ENCODE measurements around the gene U2AF2. TPM values are rescaled to one million over a fixed set of nuclear protein-coding genes. Genes with fewer than 3 reads are reported as not detected.
A peak's percentile ranks its signal among the peaks of the same experiment; 100 is the strongest.

The U2AF2 gene
- total RNA-seq, 1 donor from 2014 or later: 275 TPM

DNA sequence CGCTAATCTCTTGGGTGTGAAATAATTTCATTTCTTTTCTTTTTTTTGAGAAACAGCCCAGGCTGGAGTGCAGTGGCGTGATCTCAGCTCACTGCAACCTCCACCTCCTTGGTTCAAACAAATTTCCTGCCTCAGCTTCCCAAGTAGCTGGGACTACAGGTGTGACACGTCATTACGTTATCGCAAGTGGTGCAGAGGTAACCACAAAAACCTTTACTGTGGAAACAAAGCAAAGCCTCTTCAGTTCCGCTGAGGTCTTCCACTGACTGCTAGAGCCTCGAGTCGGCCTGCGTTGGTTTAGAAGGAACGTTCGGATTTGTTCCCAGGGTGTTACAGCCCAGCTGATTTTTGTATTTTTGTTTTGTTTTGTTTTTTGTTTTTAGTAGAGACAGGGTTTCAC is 28.5 kb upstream of the U2AF2 start:
- peaks cover 2% of the 10 kb centered on the region for H3K36me3 Mint-ChIP-seq (ENCODE audit: insufficient read depth)

DNA sequence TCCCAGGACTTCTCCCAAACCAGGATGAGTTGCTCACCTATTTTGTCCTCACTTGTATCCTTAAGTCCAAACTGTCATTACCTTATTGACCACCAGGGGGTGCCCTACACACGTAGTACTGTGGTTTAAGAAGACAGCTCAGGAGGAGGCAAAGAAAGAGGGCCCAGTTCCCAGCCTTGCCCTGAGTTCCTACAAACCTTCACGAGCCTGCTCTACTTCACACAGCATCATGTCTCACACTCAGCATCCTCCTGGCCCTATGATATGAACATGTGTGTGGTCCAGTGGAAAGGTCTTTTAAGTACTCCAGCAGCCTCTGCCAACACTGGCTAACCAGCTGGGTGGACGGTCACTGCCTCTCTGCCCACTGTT is 22.4 kb upstream of the U2AF2 start:
- Mint-ChIP-seq H3K36me3 (ENCODE audit: insufficient read depth) (no peaks in the 10 kb centered on the region), H3K4me1 (ENCODE audit: low read depth) (peaks cover 20% of the 10 kb centered on the region), H3K27ac (peak overlapping the region; percentile 11), H3K27me3 (no peaks in the 10 kb centered on the region), H3K4me3 (ENCODE audit: low read depth) (no peak overlapping the region), H3K9me3 (ENCODE audit: low read depth) (no peaks in the 10 kb centered on the region)
- TF ChIP-seq, protein P1, sequence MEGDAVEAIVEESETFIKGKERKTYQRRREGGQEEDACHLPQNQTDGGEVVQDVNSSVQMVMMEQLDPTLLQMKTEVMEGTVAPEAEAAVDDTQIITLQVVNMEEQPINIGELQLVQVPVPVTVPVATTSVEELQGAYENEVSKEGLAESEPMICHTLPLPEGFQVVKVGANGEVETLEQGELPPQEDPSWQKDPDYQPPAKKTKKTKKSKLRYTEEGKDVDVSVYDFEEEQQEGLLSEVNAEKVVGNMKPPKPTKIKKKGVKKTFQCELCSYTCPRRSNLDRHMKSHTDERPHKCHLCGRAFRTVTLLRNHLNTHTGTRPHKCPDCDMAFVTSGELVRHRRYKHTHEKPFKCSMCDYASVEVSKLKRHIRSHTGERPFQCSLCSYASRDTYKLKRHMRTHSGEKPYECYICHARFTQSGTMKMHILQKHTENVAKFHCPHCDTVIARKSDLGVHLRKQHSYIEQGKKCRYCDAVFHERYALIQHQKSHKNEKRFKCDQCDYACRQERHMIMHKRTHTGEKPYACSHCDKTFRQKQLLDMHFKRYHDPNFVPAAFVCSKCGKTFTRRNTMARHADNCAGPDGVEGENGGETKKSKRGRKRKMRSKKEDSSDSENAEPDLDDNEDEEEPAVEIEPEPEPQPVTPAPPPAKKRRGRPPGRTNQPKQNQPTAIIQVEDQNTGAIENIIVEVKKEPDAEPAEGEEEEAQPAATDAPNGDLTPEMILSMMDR (IDR thresholded peaks at IDR 0.05; ENCODE audit: unreplicated experiment): peak; percentile 83
- DNase-seq (ENCODE audit: low spot score, unreplicated experiment): peak; percentile 76

More for the DNA sequence above, 28.5 kb upstream of the U2AF2 start:
- Mint-ChIP-seq H3K4me1 (ENCODE audit: low read depth) (peaks cover 9% of the 10 kb centered on the region), H3K27ac (no peak overlapping the region), H3K27me3 (no peaks in the 10 kb centered on the region), H3K9me3 (ENCODE audit: low read depth) (no peaks in the 10 kb centered on the region), H3K4me3 (ENCODE audit: low read depth) (no peak overlapping the region)
- DNase-seq (ENCODE audit: low spot score, unreplicated experiment): no peak
- TF ChIP-seq, protein P1 (IDR thresholded peaks at IDR 0.05; ENCODE audit: unreplicated experiment): no peak

DNA sequence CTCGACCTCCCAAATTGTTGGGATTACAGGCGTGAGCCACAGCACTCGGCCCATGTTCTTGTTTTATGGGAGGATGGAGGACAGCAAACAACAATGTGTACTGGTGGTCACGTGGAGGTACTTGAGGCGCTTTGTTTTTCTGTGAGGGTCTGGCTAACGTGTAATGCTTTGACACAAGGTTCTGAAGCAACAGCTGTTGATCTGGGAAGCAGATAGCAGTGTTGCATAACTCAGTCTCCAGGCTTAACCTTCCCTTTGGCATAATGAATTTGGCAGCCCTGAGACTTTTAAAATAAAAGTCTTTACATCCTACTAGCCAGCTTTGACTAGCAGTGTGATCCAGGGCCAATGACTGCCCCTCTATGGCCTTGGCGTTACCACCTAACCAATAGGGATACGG is 21.0 kb upstream of the U2AF2 start:
- no peaks in the 10 kb centered on the region for H3K9me3 Mint-ChIP-seq (ENCODE audit: low read depth)
- peaks cover 2% of the 10 kb centered on the region for H3K36me3 Mint-ChIP-seq (ENCODE audit: insufficient read depth)
- H3K27me3 Mint-ChIP-seq: no peaks in the 10 kb centered on the region
- DNase-seq (ENCODE audit: low spot score, unreplicated experiment): no peak
- TF ChIP-seq, protein P1 (IDR thresholded peaks at IDR 0.05; ENCODE audit: unreplicated experiment): no peak
- peaks cover 21% of the 10 kb centered on the region for H3K4me1 Mint-ChIP-seq (ENCODE audit: low read depth)
- no peak overlapping the region for H3K27ac Mint-ChIP-seq
- peak overlapping the region; percentile 99 for H3K4me3 Mint-ChIP-seq (ENCODE audit: low read depth)

DNA sequence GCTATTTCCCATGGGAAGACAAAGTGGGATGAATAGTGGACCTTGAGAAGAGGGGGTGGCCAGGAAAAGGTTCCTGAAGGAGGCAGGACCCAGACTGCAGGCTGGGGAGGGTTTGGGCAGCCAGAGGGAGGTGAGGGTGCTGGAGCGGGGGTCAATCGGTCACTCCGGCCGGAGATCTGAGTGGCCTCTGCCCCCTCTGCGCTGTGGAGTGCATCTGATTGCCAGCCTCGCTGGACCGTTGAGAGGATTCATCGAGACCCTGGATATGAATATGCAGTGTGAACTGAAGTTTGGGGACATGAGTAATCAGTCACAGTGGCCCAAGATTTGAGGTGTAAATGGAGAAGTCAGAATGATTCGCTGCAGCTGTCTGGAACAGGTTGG is 19.5 kb upstream of the U2AF2 start:
- peak overlapping the region; percentile 99 for H3K4me3 Mint-ChIP-seq (ENCODE audit: low read depth)
- H3K4me1 Mint-ChIP-seq (ENCODE audit: low read depth): peaks cover 22% of the 10 kb centered on the region
- TF ChIP-seq, protein P1 (IDR thresholded peaks at IDR 0.05; ENCODE audit: unreplicated experiment): no peak
- no peaks in the 10 kb centered on the region for H3K9me3 Mint-ChIP-seq (ENCODE audit: low read depth)
- H3K36me3 Mint-ChIP-seq (ENCODE audit: insufficient read depth): peaks cover 4% of the 10 kb centered on the region
- no peak for DNase-seq (ENCODE audit: low spot score, unreplicated experiment)
- H3K27me3 Mint-ChIP-seq: no peaks in the 10 kb centered on the region
- H3K27ac Mint-ChIP-seq: peak overlapping the region; percentile 99

DNA sequence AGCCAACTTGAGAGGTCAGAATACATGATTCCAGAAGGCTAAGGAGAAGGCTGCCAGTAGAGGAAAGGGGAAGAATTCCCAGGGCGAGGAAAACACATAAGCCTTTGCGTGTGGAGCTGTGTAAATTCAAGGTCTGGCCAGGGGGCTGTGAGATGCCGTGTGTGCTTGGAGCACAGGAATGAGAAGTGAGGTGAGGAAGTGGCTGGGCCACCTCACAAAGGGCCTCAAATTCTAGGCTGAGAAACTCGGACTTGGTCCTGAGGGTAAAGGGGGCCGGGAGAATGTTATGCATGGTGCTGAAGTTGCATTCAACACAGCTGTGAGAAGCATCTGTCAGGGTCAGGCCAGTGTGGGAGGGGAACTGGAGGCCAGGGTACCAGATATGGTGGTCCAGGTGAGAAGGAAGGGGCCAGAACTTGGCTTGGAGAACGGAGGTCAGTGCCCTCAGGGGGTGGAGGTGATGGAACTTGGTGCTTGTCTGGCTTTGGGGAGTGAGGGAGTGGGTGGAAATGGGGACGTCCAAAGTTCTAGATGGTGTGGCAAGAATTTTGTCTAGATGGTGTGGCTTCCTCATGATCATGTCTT is 18.9 kb upstream of the U2AF2 start:
- Mint-ChIP-seq H3K27me3 (no peaks in the 10 kb centered on the region), H3K4me3 (ENCODE audit: low read depth) (peak overlapping the region; percentile 99), H3K27ac (peak overlapping the region; percentile 99), H3K36me3 (ENCODE audit: insufficient read depth) (peaks cover 4% of the 10 kb centered on the region), H3K4me1 (ENCODE audit: low read depth) (peaks cover 25% of the 10 kb centered on the region), H3K9me3 (ENCODE audit: low read depth) (no peaks in the 10 kb centered on the region)
- DNase-seq (ENCODE audit: low spot score, unreplicated experiment): no peak
- TF ChIP-seq, protein P1 (IDR thresholded peaks at IDR 0.05; ENCODE audit: unreplicated experiment): no peak

All from progenitor cell of endocrine pancreas (in vitro differentiated cells).